Rectal smooth muscle tissue (tissue), 1 donor: ENCODE data around the gene RTCA.
A peak's percentile ranks its signal among the peaks of the same experiment; 100 is the strongest.
"Not testable (repeated sequence)": the region's sequence is repeated elsewhere in the genome, so short reads cannot be mapped to it uniquely, and the experiment has no call there.

Experiments
- H3K27ac ChIP-seq: one replicate; pipeline ENCODE4 v1.7.0; 2013; ENCODE audit warnings: low read depth, low read length, inconsistent platforms
- H3K27me3 ChIP-seq: one replicate; pipeline ENCODE4 v1.7.0; 2013; ENCODE audit warnings: low read length; ENCODE audit not compliant: control insufficient read depth, insufficient read depth
- H3K36me3 ChIP-seq: one replicate; pipeline ENCODE4 v1.7.0; 2013; ENCODE audit warnings: low read length; ENCODE audit not compliant: control insufficient read depth, insufficient read depth
- H3K4me1 ChIP-seq: one replicate; pipeline ENCODE4 v1.7.0; 2013; ENCODE audit warnings: low read length; ENCODE audit not compliant: control insufficient read depth, insufficient read depth
- H3K4me3 ChIP-seq: one replicate; pipeline ENCODE4 v1.7.0; 2013; ENCODE audit warnings: low read length
- H3K9ac ChIP-seq: one replicate; pipeline ENCODE4 v1.7.0; 2013; ENCODE audit warnings: low read length

RTCA gene

GRCh38 chr1:100265931-100266740, at the start of gene RTCA:
TSS of gene RTCA (plus strand) at chr1:100266216. CDS start at chr1:100266376, 160 bp downstream.
- Histone ChIP-seq H3K9ac (peak within 1 kb of the TSS; percentile 87), H3K36me3 (peaks cover 12% of the 10 kb centered on the region), H3K27ac (peak within 1 kb of the TSS; percentile 67), H3K4me1 (peaks cover 11% of the 10 kb centered on the region), H3K4me3 (peak within 1 kb of the TSS; percentile 92), H3K27me3 (no peaks in the 10 kb centered on the region)

DNA sequence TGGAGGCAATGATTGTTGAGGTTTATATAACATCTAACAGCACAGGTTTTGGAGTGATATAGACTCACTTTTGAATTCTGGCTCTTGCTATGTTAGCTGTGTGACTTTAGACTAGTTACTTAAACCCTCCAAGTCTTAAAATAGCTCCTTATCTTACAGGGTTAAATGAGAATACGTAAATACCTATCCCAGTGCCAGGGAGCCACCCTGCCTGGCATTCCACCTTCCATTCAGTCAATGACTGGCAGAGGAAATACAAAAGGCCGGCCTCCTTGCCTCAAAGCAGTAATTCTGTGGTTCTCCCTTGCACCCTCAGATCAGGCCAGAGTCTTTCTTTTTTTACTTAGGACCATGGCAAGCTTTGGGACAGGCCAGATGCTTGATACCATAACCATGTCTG, 48.2 kb upstream of the RTCA start:
- Histone ChIP-seq H3K9ac (no peak overlapping the region), H3K4me1 (no peaks in the 10 kb centered on the region), H3K36me3 (no peaks in the 10 kb centered on the region), H3K27me3 (no peaks in the 10 kb centered on the region), H3K27ac (no peak overlapping the region), H3K4me3 (no peak overlapping the region)

- no peaks in the 10 kb centered on the region for H3K4me1 ChIP-seq
- H3K27me3 ChIP-seq = no peaks in the 10 kb centered on the region
- no peak overlapping the region for H3K27ac ChIP-seq
- H3K9ac ChIP-seq = no peak overlapping the region
- no peaks in the 10 kb centered on the region for H3K36me3 ChIP-seq
- no peak overlapping the region for H3K4me3 ChIP-seq
Measured at GRCh38 chr1:100219457-100219856, 46.6 kb upstream of the RTCA start.

DNA sequence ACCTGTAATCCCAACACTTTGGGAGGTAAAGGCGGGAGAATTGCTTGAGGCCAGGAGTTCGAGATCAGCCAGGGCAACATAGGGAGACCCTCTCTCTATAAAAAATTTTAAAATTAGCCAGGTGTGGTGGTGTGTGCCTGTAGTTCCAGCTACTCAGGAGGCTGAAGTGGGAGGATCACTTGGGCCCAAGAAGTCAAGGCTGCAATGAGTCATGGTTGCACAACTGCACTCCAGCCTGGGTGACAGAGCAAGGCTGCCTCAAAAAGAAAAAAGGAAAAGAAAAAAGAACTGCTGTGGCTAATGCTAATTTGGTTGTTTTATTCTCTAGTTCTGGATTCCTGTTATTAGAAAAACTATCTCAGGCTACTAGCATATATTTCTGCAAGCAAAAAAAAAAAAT, 46.1 kb upstream of the RTCA start:
- no peak overlapping the region for H3K27ac ChIP-seq
- H3K4me1 ChIP-seq = no peaks in the 10 kb centered on the region
- H3K4me3 ChIP-seq = no peak overlapping the region
- no peaks in the 10 kb centered on the region for H3K27me3 ChIP-seq
- H3K9ac ChIP-seq = no peak overlapping the region
- no peaks in the 10 kb centered on the region for H3K36me3 ChIP-seq

DNA sequence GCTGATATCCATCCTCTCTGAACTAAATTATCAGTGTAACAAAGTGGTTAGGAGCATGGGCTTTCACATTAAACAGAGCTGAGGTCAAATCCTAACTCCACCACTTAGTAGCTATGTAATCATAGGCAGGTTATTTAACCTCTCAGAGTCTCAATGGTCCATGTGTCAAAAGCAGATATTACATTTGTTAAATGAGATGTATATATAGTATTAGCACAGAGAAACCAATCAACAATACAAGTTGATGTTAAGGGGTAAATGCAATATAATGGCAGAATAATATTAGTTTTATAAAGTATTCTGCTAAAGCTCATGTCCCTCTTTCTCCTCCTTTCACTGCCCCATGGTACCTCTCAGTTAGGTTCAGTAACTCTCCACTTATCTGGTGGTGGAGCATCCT, 43.6 kb upstream of the RTCA start:
- H3K36me3 ChIP-seq = no peaks in the 10 kb centered on the region
- no peak overlapping the region for H3K4me3 ChIP-seq
- H3K9ac ChIP-seq = no peak overlapping the region
- H3K27ac ChIP-seq = no peak overlapping the region
- H3K4me1 ChIP-seq = no peaks in the 10 kb centered on the region
- no peaks in the 10 kb centered on the region for H3K27me3 ChIP-seq

DNA sequence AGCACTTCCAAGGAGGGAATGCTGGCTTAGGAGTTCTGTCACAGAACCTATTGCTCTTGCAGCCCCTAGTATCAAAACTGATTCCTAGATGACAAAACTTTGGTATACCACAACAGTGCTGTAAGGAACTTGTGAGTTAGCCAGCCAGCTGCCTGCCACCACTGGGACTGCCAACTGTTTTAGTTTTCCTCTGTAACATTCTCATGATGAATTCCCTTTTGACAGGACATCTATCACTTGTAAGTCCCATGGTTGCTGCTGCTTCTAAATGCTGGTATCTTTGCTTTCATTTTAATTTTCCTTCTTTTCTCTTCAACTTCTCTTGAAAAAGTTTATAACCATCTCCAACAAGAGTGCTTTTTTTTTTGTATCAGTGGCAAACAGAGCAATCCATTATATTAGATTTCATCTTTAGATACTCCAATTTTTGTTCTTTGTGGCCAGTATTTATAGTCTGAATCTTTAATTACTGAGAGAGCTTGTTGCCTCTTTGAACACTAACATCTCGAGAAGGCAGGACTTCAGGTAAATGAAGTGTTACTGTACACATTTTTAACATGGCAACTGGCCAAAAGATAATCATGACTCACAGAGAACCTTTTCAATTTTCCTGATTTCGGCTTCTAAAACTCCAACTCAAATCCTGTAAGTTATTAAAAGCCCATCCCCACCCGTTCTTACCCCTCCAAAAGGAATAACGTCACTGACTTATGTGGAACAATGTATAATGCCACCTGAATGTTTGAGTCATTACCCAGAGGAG, 36.2 kb upstream of the RTCA start:
- Histone ChIP-seq H3K4me1 (no peaks in the 10 kb centered on the region), H3K27ac (no peak overlapping the region), H3K36me3 (peaks cover 3% of the 10 kb centered on the region), H3K4me3 (no peak overlapping the region), H3K27me3 (no peaks in the 10 kb centered on the region), H3K9ac (no peak overlapping the region)

DNA sequence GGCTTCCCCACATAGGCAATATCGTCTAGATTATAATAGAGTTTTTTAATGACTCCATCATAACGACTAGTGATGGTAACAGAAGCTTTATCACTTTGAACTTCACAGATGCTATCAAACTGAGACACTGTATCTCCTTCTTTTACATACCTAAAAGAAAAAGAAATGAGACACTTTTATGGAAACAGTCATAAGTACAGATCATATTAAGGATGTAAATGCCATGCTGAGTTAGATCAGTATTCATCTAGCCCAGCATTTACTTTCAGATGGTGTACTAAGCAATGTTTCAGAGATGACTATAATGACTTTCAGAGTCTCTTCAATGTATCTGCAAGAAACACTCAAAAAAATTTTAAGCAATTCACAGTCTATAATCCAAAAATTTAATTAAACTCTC, 35.3 kb upstream of the RTCA start:
- no peak overlapping the region for H3K27ac ChIP-seq
- peaks cover 3% of the 10 kb centered on the region for H3K36me3 ChIP-seq
- no peak overlapping the region for H3K9ac ChIP-seq
- H3K4me1 ChIP-seq = no peaks in the 10 kb centered on the region
- no peak overlapping the region for H3K4me3 ChIP-seq
- no peaks in the 10 kb centered on the region for H3K27me3 ChIP-seq

- Histone ChIP-seq H3K9ac (no peak overlapping the region), H3K36me3 (peaks cover 6% of the 10 kb centered on the region), H3K4me3 (no peak overlapping the region), H3K27me3 (no peaks in the 10 kb centered on the region), H3K4me1 (no peaks in the 10 kb centered on the region), H3K27ac (no peak overlapping the region)
Measured at GRCh38 chr1:100231721-100232120, 34.3 kb upstream of the RTCA start.

GRCh38 chr1:100232156-100232555, 33.9 kb upstream of the RTCA start:
- Histone ChIP-seq H3K4me3 (no peak overlapping the region), H3K36me3 (peaks cover 6% of the 10 kb centered on the region), H3K27ac (no peak overlapping the region), H3K9ac (no peak overlapping the region), H3K27me3 (no peaks in the 10 kb centered on the region), H3K4me1 (no peaks in the 10 kb centered on the region)

- H3K27me3 ChIP-seq, H3K27ac ChIP-seq, H3K4me1 ChIP-seq, H3K9ac ChIP-seq, H3K4me3 ChIP-seq, H3K36me3 ChIP-seq: not testable (repeated sequence)
Measured at GRCh38 chr1:100233566-100233965, 32.5 kb upstream of the RTCA start.

DNA sequence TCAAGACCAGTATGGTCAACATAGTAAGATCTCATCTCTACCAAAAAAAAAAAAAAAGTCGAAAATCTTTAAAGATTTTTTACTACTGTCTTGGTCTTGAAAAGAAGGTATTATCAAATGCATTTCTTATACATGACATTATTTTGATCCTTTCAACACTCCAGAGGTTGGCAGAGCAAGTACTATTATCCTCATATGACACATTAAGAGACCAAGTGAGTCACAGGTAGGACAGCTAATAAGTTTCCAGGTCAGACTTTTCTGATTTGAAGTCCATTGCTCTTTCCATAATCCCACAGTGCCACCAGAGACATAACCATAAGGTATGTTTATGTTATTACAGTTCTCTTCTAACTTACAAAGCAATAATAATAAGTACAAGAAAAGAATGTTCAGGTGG, 31.6 kb upstream of the RTCA start:
- Histone ChIP-seq H3K4me3 (no peak overlapping the region), H3K27me3 (no peaks in the 10 kb centered on the region), H3K4me1 (no peaks in the 10 kb centered on the region), H3K36me3 (peaks cover 6% of the 10 kb centered on the region), H3K9ac (no peak overlapping the region), H3K27ac (no peak overlapping the region)

DNA sequence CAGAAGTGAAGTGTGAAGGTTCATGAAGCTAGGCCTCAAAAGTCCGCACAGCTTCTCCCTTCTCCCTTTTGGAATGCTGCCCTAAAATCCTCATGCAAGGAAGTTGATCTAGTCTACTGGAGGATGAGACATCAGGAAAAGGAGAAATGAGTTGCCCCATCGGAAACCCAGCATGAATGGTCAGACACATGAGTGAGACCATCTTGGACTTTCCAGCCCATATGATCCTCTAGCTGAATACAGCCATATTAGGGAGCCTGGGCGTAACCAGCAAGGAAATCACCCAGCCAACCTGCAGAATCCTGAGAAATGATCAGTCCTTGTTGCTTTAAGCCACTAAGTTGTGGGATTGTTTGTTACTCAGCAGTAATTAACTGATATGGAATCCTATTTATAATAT, 28.9 kb upstream of the RTCA start:
- Histone ChIP-seq H3K4me3 (no peak overlapping the region), H3K27ac (no peak overlapping the region), H3K36me3 (peaks cover 3% of the 10 kb centered on the region), H3K27me3 (no peaks in the 10 kb centered on the region), H3K4me1 (no peaks in the 10 kb centered on the region), H3K9ac (no peak overlapping the region)

GRCh38 chr1:100239961-100240360, 26.1 kb upstream of the RTCA start:
- Histone ChIP-seq H3K36me3 (peaks cover 3% of the 10 kb centered on the region), H3K9ac (no peak overlapping the region)

More at GRCh38 chr1:100239961-100240360, 26.1 kb upstream of the RTCA start:
- Histone ChIP-seq H3K27me3 (no peaks in the 10 kb centered on the region), H3K4me1 (no peaks in the 10 kb centered on the region), H3K27ac (no peak overlapping the region), H3K4me3 (no peak overlapping the region)
